Measurements from ENCODE around the gene SLC23A3. TPM values are rescaled to one million over a fixed set of nuclear protein-coding genes. Genes with fewer than 3 reads are reported as not detected.

The SLC23A3 gene
- total and polyA plus RNA-seq, 9 of the 15 experiments (the other 6 are each of a cell fraction or from before 2014, with no cell fraction given) = 0.06 to 0.64 (median 0.16) TPM

DNA sequence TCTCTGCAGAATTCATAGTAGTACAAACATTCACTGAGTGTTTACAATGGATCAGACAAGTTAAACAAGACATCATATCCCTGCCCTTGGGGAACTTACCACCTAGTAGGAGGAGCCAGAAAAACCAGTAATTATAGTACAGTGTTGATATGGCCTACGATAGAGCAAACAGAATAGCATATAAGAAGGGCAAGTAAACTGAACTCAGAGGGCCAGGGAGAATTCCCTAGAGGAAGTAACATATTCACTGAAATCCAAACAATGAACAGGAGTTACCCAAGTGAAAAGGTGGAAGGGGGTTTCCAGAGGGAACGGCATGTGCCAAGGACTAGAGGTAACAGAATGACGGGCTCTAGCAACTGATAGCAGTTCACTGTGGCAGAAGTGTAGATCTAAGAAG is 43.3 kb downstream of the SLC23A3 start:
- Histone ChIP-seq H3K4me1 (replicated peaks in 1 of 2; ENCODE audit: control insufficient read depth in 2 of 2, insufficient read depth in 2 of 2, low read length in 2 of 2) (peaks cover 21 to 35% of the 10 kb centered on the region in 2 experiments), H3K27me3 (ENCODE audit: control insufficient read depth in 2 of 2, insufficient read depth in 2 of 2, low read length in 2 of 2) (no peaks in the 10 kb centered on the region), H4K20me1 (replicated peaks; ENCODE audit: control insufficient read depth, insufficient read depth, low read length) (no peaks in the 10 kb centered on the region), H3K9ac (ENCODE audit: insufficient read depth in 1 of 2, low read depth in 2 of 2, low read length in 2 of 2) (no peak overlapping the region), H3K4me3 (no peak overlapping the region), H3K9me1 (ENCODE audit: control insufficient read depth, insufficient read depth, low read length) (peaks cover 3% of the 10 kb centered on the region), H3K27ac (ENCODE audit: extremely low read depth, low read depth, low read length) (no peak overlapping the region), H2AFZ (ENCODE audit: low read depth, low read length) (no peak overlapping the region), H3K9me3 (replicated peaks; ENCODE audit: control insufficient read depth, insufficient read depth, low read depth, low read length) (no peaks in the 10 kb centered on the region), H3K79me2 (ENCODE audit: control insufficient read depth, insufficient read depth, low read length) (no peaks in the 10 kb centered on the region), H3K36me3 (ENCODE audit: control insufficient read depth, insufficient read depth, low read length) (no peaks in the 10 kb centered on the region), H3K4me2 (ENCODE audit: insufficient read depth, low read length) (no peak overlapping the region)
- 62% methylated on average over 3 of the region's 3 CpGs for WGBS (ENCODE audit: insufficient coverage, low coverage, missing lambda C conversion rate)
- no TSS peak for BruUV-seq (replicated peaks)
- ChIA-PET POLR2A (no interaction called here), CTCF (ENCODE audit: low intra/inter-chr PET ratio) (no interaction called here)
- ATAC-seq (no peak), FAIRE-seq (no peak), DNase-seq (ENCODE audit: extremely low read depth in 1 of 4, low spot score in 3 of 4) (no peak)
- intact Hi-C loops (cut with micrococcal nuclease) (no loop called here), in situ Hi-C loops (cut with MboI) (no loop called here)
- TF ChIP-seq POLR2A (conservative IDR thresholded peaks at IDR 0.05) = no peak
- TF ChIP-seq HMG20B (CRISPR knock-in tag; IDR thresholded peaks at IDR 0.05) = no peak
- TF ChIP-seq GABPA (tag; conservative IDR thresholded peaks at IDR 0.05; ENCODE audit: low read depth) = no peak
- no peak for TF ChIP-seq NFE2 (IDR thresholded peaks at IDR 0.05; ENCODE audit: low read depth)
- TF ChIP-seq HDAC6 (IDR thresholded peaks at IDR 0.05; ENCODE audit: low read depth, low read length) = no peak
- TF ChIP-seq, protein P1, sequence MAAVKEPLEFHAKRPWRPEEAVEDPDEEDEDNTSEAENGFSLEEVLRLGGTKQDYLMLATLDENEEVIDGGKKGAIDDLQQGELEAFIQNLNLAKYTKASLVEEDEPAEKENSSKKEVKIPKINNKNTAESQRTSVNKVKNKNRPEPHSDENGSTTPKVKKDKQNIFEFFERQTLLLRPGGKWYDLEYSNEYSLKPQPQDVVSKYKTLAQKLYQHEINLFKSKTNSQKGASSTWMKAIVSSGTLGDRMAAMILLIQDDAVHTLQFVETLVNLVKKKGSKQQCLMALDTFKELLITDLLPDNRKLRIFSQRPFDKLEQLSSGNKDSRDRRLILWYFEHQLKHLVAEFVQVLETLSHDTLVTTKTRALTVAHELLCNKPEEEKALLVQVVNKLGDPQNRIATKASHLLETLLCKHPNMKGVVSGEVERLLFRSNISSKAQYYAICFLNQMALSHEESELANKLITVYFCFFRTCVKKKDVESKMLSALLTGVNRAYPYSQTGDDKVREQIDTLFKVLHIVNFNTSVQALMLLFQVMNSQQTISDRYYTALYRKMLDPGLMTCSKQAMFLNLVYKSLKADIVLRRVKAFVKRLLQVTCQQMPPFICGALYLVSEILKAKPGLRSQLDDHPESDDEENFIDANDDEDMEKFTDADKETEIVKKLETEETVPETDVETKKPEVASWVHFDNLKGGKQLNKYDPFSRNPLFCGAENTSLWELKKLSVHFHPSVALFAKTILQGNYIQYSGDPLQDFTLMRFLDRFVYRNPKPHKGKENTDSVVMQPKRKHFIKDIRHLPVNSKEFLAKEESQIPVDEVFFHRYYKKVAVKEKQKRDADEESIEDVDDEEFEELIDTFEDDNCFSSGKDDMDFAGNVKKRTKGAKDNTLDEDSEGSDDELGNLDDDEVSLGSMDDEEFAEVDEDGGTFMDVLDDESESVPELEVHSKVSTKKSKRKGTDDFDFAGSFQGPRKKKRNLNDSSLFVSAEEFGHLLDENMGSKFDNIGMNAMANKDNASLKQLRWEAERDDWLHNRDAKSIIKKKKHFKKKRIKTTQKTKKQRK (IDR thresholded peaks at IDR 0.05; ENCODE audit: borderline replicate concordance, low read depth, low read length) = no peak
- no peak for TF ChIP-seq HNRNPUL1 (IDR thresholded peaks at IDR 0.05; ENCODE audit: low read length)
- TF ChIP-seq, protein P2, sequence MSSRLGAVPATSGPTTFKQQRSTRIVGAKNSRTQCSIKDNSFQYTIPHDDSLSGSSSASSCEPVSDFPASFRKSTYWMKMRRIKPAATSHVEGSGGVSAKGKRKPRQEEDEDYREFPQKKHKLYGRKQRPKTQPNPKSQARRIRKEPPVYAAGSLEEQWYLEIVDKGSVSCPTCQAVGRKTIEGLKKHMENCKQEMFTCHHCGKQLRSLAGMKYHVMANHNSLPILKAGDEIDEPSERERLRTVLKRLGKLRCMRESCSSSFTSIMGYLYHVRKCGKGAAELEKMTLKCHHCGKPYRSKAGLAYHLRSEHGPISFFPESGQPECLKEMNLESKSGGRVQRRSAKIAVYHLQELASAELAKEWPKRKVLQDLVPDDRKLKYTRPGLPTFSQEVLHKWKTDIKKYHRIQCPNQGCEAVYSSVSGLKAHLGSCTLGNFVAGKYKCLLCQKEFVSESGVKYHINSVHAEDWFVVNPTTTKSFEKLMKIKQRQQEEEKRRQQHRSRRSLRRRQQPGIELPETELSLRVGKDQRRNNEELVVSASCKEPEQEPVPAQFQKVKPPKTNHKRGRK (tag; IDR thresholded peaks at IDR 0.05) = no peak
- TF ChIP-seq, protein P3, sequence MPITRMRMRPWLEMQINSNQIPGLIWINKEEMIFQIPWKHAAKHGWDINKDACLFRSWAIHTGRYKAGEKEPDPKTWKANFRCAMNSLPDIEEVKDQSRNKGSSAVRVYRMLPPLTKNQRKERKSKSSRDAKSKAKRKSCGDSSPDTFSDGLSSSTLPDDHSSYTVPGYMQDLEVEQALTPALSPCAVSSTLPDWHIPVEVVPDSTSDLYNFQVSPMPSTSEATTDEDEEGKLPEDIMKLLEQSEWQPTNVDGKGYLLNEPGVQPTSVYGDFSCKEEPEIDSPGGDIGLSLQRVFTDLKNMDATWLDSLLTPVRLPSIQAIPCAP (CRISPR knock-in tag; IDR thresholded peaks at IDR 0.05; ENCODE audit: borderline replicate concordance) = no peak
- no peak for TF ChIP-seq SMAD3 (CRISPR knock-in tag; conservative IDR thresholded peaks at IDR 0.05)
- no peak for TF ChIP-seq U2AF1 (optimal IDR thresholded peaks at IDR 0.05; ENCODE audit: low read depth, low read length)
- no peak for TF ChIP-seq NONO (IDR thresholded peaks at IDR 0.05; ENCODE audit: low read depth in 2 of 2, low read length in 1 of 2)
- no peak for TF ChIP-seq CHD4 (IDR thresholded peaks at IDR 0.05; ENCODE audit: insufficient read depth, insufficient replicate concordance, low read depth, low read length, poor library complexity, severe bottlenecking)
- TF ChIP-seq, protein P4, sequence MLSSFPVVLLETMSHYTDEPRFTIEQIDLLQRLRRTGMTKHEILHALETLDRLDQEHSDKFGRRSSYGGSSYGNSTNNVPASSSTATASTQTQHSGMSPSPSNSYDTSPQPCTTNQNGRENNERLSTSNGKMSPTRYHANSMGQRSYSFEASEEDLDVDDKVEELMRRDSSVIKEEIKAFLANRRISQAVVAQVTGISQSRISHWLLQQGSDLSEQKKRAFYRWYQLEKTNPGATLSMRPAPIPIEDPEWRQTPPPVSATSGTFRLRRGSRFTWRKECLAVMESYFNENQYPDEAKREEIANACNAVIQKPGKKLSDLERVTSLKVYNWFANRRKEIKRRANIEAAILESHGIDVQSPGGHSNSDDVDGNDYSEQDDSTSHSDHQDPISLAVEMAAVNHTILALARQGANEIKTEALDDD (IDR thresholded peaks at IDR 0.05) = no peak
- no peak for TF ChIP-seq MED1 (CRISPR knock-in tag; IDR thresholded peaks at IDR 0.05; ENCODE audit: borderline replicate concordance)
